Aorta (tissue), 5 donors: ENCODE measurements around the gene NPPA. TPM values are rescaled to one million over a fixed set of nuclear protein-coding genes. Genes with fewer than 3 reads are reported as not detected.

Experiments
- ATAC-seq: fragments of 200-7000 bp; cut with Tn5 transposase; one replicate; pipeline ENCODE4 v1.9.1; 2022; ENCODE audit warnings: moderate library complexity; ENCODE audit not compliant: low FRiP score
- DNase-seq, 2 donors: peaks; one replicate each; pipeline ENCODE4 v3.0.0-alpha.2; 2020
- H3K27ac ChIP-seq, 2 donors: one replicate each; pipeline ENCODE4 v1.5.1; 2013; ENCODE audit warnings: low read length in 2 of 2, mild to moderate bottlenecking in 2 of 2, moderate library complexity in 2 of 2, control low read depth in 1 of 2, inconsistent platforms in 1 of 2, low read depth in 1 of 2
- H3K27me3 ChIP-seq, 2 donors: one replicate each; pipeline ENCODE4 v1.6.1; 2013; ENCODE audit warnings: control low read depth in 1 of 2, low read length in 1 of 2, mild to moderate bottlenecking in 1 of 2, moderate library complexity in 1 of 2; ENCODE audit not compliant: insufficient read depth in 2 of 2, control insufficient read depth in 1 of 2
- H3K36me3 ChIP-seq, 2 donors: one replicate each; pipeline ENCODE4 v1.6.1; 2013; ENCODE audit warnings: control low read depth in 1 of 2, low read length in 1 of 2, mild to moderate bottlenecking in 1 of 2; ENCODE audit not compliant: insufficient read depth in 2 of 2, control insufficient read depth in 1 of 2
- H3K4me1 ChIP-seq, 2 donors: one replicate each; pipeline ENCODE4 v1.6.1; 2013; ENCODE audit warnings: low read length in 2 of 2, control low read depth in 1 of 2, mild to moderate bottlenecking in 1 of 2, moderate library complexity in 1 of 2; ENCODE audit not compliant: insufficient read depth in 2 of 2, control insufficient read depth in 1 of 2
- H3K4me3 ChIP-seq, 2 donors: one replicate each; pipeline ENCODE4 v1.5.1; 2013; ENCODE audit warnings: low read length in 2 of 2, control low read depth in 1 of 2, mild to moderate bottlenecking in 1 of 2
- H3K9me3 ChIP-seq: one replicate; pipeline ENCODE4 v1.6.1; 2013; ENCODE audit warnings: mild to moderate bottlenecking, low read length; ENCODE audit not compliant: control insufficient read depth
- WGBS, 2 donors: extraction: QIAGEN DNeasy Blood & Tissue Kit; methylation state at CpG; one replicate each; pipeline ENCODE4 v1.1.7; 2013; 5-methylcytosine and 5-hydroxymethylcytosine counted together
- intact Hi-C, 2 donors: fragments of 100-400 bp; cut with DNase I; formaldehyde crosslinking; loops; one replicate each; pipeline versions ENCODE4 v1.14.2 to v1.15.0; 2022
- polyA plus RNA-seq, 2 donors: library from polyadenylated mRNA; stranded (reverse); fragments of 200-250 nt; gene quantifications; one replicate each; pipeline ENCODE4 v1.2.3, GENCODE V29; 2013
- total RNA-seq, 2 donors: library from RNA; stranded (reverse); fragmentation: NEBNext Ultra II Directional; extraction: Animal tissue kit (Norgen Biotek cat#: 25700); gene quantifications; one replicate each; pipeline ENCODE4 v1.2.1, GENCODE V29; 2021
- donor health status: healthy with polysubstance abuse.
- donor health status: Bipolar disorder and iron deficiency.
- donor health status: DM: no; HTN: no; CAD: no.
- donor health status: DM: no; HTN: no; CAD: no.
- donor health status: DM: yes; HTN: yes; CAD: no.

Gene NPPA
- total and polyA plus RNA-seq, 4 donors = 0.23 to 5.5 (median 0.48) TPM; not detected in 1

DNA sequence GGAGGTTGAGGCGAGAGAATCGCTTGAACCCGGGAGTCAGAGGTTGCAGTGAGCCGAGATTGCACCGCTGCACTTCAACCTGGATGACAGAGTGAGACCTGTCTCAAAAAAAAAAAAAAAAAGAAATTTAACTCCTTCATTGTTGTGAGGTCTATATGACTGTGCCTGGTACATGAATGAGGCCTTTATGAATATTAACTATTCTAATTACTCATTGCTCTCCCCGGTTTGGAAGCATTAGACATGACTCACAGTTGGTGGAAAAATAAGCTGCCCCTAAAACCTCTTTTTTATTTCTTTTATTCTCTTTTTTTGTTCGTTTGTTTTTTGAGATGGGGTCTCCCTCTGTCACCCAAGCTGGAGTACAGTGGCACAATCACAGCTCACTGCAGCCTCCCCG is 7.8 kb upstream of the NPPA start:
- Histone ChIP-seq H3K4me3 (no peak overlapping the region), H3K36me3 (no peaks in the 10 kb centered on the region), H3K9me3 (no peaks in the 10 kb centered on the region), H3K27me3 (no peaks in the 10 kb centered on the region), H3K4me1 (no peaks in the 10 kb centered on the region), H3K27ac (no peak overlapping the region)
- ATAC-seq (no peak), DNase-seq (no peak)
- WGBS, 2 donors = 72 to 79% methylated on average over 8 of the region's 8 CpGs
- intact Hi-C loops = loop anchor here in 1 of 2 donors (10.0 kb wide), 1 partner anchor 531 kb away; no protein-coding TSS in a partner anchor

DNA sequence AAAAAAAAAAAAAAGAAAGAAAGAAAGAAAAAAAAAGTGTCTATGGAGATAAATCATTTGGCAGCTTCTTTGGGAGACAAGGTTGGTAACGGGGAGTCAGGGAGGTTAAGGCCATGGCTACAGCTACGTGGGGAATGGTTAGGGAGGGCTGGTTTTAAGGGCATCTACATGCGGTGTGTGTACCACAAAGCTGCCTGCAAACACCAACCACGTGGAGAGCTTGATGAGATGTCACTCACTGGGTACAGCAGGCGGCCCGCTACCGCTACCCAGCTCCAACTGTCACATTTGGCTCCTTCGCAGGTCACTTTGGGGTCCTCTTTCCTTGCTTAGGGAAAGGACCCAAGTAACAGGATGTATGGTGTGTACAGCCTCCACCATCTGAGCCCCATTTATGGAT is 6.9 kb upstream of the NPPA start:
- Histone ChIP-seq H3K9me3 (no peaks in the 10 kb centered on the region), H3K4me1 (no peaks in the 10 kb centered on the region), H3K36me3 (no peaks in the 10 kb centered on the region), H3K27ac (no peak overlapping the region), H3K27me3 (no peaks in the 10 kb centered on the region), H3K4me3 (no peak overlapping the region)
- WGBS, 2 donors = 38 to 39% methylated on average over 8 of the region's 8 CpGs
- intact Hi-C loops = loop anchor here in 1 of 2 donors (10.0 kb wide), 1 partner anchor 530 kb away; no protein-coding TSS in a partner anchor
- DNase-seq (no peak), ATAC-seq (no peak)

DNA sequence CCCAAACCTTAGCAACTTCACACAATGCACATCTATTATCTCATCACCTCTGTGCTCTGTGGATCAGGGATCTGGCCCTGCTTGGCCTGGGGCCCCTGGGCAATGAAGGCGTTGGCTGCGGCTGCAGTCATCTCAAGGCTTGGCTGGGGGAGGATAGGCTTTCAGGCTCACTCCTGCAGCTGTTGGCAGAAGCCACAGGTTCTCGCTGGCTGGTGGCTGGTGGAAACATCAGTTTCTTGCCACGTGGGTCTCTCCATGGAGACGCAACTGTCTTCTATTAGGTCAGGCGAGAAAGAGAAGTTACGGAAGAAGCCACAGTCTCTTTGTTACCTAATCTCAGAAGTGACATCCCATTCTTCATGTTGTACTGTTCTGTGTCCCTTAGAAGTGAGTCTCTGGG is 3.6 kb upstream of the NPPA start:
- intact Hi-C loops = loop anchor here in 1 of 2 donors (10.0 kb wide), 1 partner anchor 526 kb away; no protein-coding TSS in a partner anchor
- DNase-seq (no peak), ATAC-seq (no peak)
- Histone ChIP-seq H3K9me3 (no peaks in the 10 kb centered on the region), H3K27me3 (no peaks in the 10 kb centered on the region), H3K36me3 (no peaks in the 10 kb centered on the region), H3K27ac (no peak overlapping the region), H3K4me1 (no peaks in the 10 kb centered on the region), H3K4me3 (no peak overlapping the region)
- WGBS, 2 donors = 63 to 77% methylated on average over 7 of the region's 7 CpGs

DNA sequence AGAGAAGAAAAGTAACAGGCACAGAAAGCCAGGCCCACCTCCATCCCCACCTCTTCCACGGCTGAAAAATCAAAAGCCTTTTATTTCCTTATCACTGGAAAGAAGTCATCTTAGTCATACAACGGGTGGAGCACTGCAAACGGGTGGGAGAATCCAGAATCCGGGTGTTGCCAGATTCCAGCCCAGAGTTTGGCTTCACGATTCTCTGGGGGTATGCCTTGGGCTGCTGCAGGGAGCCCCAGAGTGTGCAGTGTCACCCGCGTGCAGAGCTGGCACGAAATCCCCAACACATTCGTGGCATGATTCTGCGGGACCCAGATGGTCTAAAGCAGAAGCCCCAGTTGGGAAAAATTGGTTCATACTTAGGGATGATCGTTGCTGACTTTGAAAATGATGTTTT is 2.6 kb upstream of the NPPA start:
- ATAC-seq (no peak), DNase-seq (no peak)
- peaks cover 0 to 2% of the 10 kb centered on the region in 2 donors for H3K36me3 ChIP-seq
- no peaks in the 10 kb centered on the region for H3K27me3 ChIP-seq
- H3K27ac ChIP-seq = no peak overlapping the region
- H3K4me3 ChIP-seq = no peak overlapping the region
- no peaks in the 10 kb centered on the region for H3K9me3 ChIP-seq
- 58 to 59% methylated on average over 11 of the region's 11 CpGs for WGBS, 2 donors
- intact Hi-C loops = loop anchor here in 1 of 2 donors (10.0 kb wide), 1 partner anchor 525 kb away; no protein-coding TSS in a partner anchor
- H3K4me1 ChIP-seq = no peaks in the 10 kb centered on the region

DNA sequence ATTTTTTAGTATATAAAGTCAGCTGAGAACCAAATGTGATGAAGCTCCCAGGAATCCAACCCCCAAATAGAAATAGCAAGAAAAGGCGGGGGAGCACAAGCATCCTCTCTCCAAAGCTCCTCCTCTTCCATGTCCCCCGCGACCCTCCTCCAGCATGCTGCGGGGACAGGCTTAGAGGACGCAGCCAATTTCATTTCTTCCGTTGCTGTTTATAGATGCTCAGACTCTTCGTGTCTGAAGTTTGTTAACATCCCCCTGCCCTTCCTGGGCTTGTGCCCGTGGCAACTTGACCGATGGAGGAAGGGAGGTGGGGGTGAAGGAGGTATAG is 754 bp upstream of the NPPA start:
- Histone ChIP-seq H3K9me3 (no peaks in the 10 kb centered on the region), H3K27ac (no peak overlapping the region), H3K4me1 (no peaks in the 10 kb centered on the region), H3K4me3 (no peak overlapping the region), H3K27me3 (no peaks in the 10 kb centered on the region), H3K36me3 (peaks cover 0 to 2% of the 10 kb centered on the region in 2 donors)
- DNase-seq = no peak
- intact Hi-C loops = no loop called here
- 80 to 84% methylated on average over 9 of the region's 9 CpGs for WGBS, 2 donors
- ATAC-seq = no peak

DNA sequence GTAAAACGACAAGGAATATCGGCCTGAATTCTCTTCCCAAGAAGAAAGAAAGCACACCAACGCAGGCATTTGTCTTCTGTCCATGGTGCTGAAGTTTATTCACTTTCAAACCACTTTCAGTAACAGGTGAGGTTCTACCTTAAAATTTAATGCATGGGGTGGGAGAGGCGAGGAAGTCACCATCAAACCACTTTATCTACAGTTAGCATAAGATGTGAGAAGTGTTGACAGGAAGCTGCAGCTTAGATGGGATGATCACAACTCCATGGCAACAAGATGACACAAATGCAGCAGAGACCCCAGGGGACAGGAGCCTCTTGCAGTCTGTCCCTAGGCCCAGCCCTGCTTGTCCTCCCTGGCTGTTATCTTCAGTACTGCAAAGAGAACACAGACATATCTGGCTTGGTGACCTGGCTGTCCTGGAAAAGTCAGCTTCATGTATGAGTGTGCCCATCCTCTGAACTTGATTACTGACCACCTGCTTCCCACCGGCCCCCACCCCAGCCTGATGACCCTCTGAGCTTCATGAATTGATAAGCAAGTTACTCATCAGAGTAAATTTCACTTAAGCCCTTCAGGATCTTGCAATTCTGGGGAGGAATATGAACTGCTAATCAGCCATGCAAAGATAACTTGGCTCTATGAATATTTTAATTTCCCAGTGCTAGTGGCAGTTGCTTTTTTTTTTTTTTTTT is 1.8 kb downstream of the NPPA start:
- WGBS, 2 donors = 40 to 41% methylated on average over 5 of the region's 5 CpGs
- Histone ChIP-seq H3K27ac (no peak overlapping the region), H3K4me3 (no peak overlapping the region), H3K36me3 (peaks cover 0 to 4% of the 10 kb centered on the region in 2 donors), H3K27me3 (no peaks in the 10 kb centered on the region), H3K9me3 (no peaks in the 10 kb centered on the region), H3K4me1 (no peaks in the 10 kb centered on the region)
- intact Hi-C loops = no loop called here
- DNase-seq (no peak), ATAC-seq (no peak)

DNA sequence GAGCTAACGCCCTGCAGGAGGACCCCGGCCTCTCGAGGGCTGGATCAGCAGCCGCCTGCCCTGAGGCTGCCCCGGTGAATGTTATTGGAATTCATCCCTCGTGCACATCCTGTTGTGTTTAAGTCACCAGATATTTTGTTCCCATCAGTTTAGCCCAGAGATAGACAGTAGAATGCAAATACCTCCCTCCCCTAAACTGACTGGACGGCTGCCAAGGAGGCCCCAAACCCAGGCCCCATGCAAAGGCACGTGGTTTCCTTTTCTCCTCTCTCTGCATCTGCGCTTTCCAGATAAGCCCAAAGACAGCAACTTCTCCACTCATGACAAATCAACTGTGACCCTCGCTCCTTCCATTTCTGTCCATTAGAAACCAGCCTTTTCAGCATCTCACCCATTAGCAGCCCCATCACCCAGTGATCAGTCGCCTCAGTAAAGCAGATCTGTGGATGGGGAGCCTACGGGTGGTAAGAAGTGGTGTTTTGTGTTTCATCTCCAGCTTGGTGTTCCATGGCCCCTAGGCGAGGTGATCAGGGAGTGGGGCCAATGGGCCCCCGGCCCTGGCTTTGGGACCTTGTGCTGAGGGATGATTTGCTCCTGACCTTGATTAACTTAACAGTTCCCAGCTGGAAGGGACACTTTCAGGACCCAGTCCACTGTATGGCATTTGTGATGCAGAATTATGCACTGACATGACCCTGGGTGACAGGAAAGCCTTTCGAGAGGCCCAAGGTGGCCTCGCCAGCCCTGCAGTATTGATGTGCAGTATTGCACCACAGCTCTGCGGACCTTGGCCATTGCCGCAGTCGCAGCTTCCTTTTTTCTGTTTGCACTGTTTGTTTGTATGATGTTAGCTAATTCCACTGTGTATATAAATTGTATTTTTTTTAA is 5.2 kb downstream of the NPPA start:
- H3K27me3 ChIP-seq = no peaks in the 10 kb centered on the region
- intact Hi-C loops = no loop called here
- 79 to 81% methylated on average over 19 of the region's 19 CpGs for WGBS, 2 donors
- no peak overlapping the region for H3K27ac ChIP-seq
- H3K4me1 ChIP-seq = no peaks in the 10 kb centered on the region
- DNase-seq = no peak
- peaks cover 0 to 4% of the 10 kb centered on the region in 2 donors for H3K36me3 ChIP-seq
- H3K4me3 ChIP-seq = no peak overlapping the region
- H3K9me3 ChIP-seq = no peaks in the 10 kb centered on the region
- no peak for ATAC-seq

DNA sequence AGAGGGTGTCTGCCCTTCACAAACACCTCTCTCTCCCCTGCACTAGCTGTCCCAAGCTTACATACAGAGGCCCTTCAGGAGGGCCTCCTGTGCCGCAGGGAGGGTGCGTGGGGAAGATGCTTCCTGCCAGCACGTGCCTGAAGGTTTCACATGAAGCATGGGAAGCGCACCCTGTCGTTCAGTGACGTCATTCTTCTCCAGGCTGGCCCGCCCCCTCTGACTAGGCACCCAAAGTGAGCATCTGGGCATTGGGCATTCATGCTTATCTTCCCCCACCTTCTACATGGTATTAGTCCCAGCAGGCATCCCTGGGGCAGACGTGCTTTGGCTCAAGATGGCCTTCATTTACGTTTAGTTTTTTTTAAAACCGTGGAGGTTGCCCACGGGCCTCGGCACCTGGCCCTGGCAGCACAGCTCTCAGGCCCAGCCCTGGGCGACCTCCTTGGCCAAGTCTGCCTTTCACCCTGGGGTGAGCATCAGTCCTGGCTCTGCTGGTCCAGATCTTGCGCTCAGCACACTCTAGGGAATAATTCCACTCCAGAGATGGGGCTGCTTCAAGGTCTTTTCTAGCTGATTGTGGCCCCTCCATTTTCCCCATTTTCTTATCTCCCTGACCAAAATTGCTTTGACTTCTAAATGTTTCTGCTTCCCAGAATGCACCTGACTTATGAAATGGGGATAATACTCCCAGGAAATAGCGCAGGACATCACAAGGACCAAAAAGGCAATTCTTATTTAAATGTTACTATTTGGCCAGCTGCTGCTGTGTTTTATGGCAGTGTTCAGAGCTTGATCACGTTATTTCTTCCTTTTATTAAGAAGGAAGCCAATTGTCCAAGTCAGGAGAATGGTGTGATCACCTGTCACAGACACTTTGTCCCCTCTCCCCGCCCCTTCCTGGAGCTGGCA is 6.1 kb downstream of the NPPA start:
- Histone ChIP-seq H3K4me3 (no peak overlapping the region), H3K36me3 (peaks cover 0 to 4% of the 10 kb centered on the region in 2 donors), H3K27ac (no peak overlapping the region), H3K9me3 (no peaks in the 10 kb centered on the region), H3K4me1 (no peaks in the 10 kb centered on the region), H3K27me3 (no peaks in the 10 kb centered on the region)
- no peak for ATAC-seq
- 75 to 81% methylated on average over 17 of the region's 17 CpGs for WGBS, 2 donors
- no peak for DNase-seq
- intact Hi-C loops = loop anchor here in 1 of 2 donors (1.0 kb wide), 1 partner anchor 53 kb away; no protein-coding TSS in a partner anchor
